K562 (cell line): ENCODE results near the gene ZNRF3. TPM values are rescaled to one million over a fixed set of nuclear protein-coding genes. Genes with fewer than 3 reads are reported as not detected.

ENCODE experiments used
- ATAC-seq: fragments of 200-7000 bp; cut with Tn5 transposase; 3 replicates; pipeline ENCODE4 v1.9.1; 2020; ENCODE audit warnings: moderate library complexity
- BruUV-seq: library from RNA; stranded (reverse); fragments of 400-500 nt; replicated peaks from 2 replicates; lab custom pipeline; 2021; lab: Mats Ljungman, UMichigan
- CTCF ChIA-PET: fragments of 300-600 bp; formaldehyde crosslinking; extraction: SDS; loops from one replicate; lab custom pipeline; 2021; ENCODE audit warnings: low intra/inter-chr PET ratio; lab: Yijun Ruan, JAX
- POLR2A ChIA-PET: fragments of 300-600, 350-650 bp; sonication (Branson Sonifier 250); formaldehyde crosslinking; extraction: SDS; loops from one replicate; lab custom pipeline; 2021; ENCODE audit warnings: antibody characterized with exemption, inconsistent platforms; lab: Yijun Ruan, JAX
- DNase-seq, 4 experiments: peaks; one replicate each; pipeline versions ENCODE4 v3.0.0 to v3.0.0-alpha.2; 2011 to 2018; ENCODE audit warnings: low spot score in 3 of 4, mixed read lengths in 3 of 4; ENCODE audit errors: extremely low read depth in 1 of 4
- FAIRE-seq: peaks from 2 replicates; lab custom pipeline; 2011; peaks lifted over from hg19 to GRCh38; lab: Jason Lieb, UNC
- H2AFZ ChIP-seq: 2 replicates; pipeline ENCODE4 v1.6.0; 2011; ENCODE audit warnings: low read depth, low read length, control low read depth, inconsistent platforms
- H3K27ac ChIP-seq: fragments of 200-600 bp; 3 replicates; pipeline ENCODE4 v1.8.0; 2011; ENCODE audit warnings: low read depth, mild to moderate bottlenecking, control low read depth, inconsistent platforms, low read length, moderate library complexity, mixed read lengths; ENCODE audit errors: extremely low read depth
- H3K27me3 ChIP-seq, 2 experiments: fragments of 300-600 bp in 1 of 2; 2 replicates in 1 of 2; 3 replicates in 1 of 2; pipeline versions ENCODE4 v1.6.0 to v1.8.0; 2011; ENCODE audit warnings: inconsistent platforms in 2 of 2, low read length in 2 of 2, mild to moderate bottlenecking in 1 of 2, mixed read lengths in 1 of 2, moderate library complexity in 1 of 2; ENCODE audit not compliant: control insufficient read depth in 2 of 2, insufficient read depth in 2 of 2
- H3K36me3 ChIP-seq: fragments of 300-600 bp; 3 replicates; pipeline ENCODE4 v1.8.0; 2011; ENCODE audit warnings: mild to moderate bottlenecking, low read length, inconsistent platforms; ENCODE audit not compliant: control insufficient read depth, insufficient read depth
- H3K4me1 ChIP-seq, 2 experiments: fragments of 200-600 bp in 1 of 2; replicated peaks in 1 of 2; 2 replicates in 1 of 2; 3 replicates in 1 of 2; pipeline versions ENCODE4 v1.5.1 to v1.8.0; 2011; ENCODE audit warnings: inconsistent platforms in 2 of 2, low read length in 2 of 2, mild to moderate bottlenecking in 1 of 2, mixed read lengths in 1 of 2, moderate library complexity in 1 of 2; ENCODE audit not compliant: control insufficient read depth in 2 of 2, insufficient read depth in 2 of 2
- H3K4me2 ChIP-seq: 2 replicates; pipeline ENCODE4 v1.6.1; 2011; ENCODE audit warnings: low read length, control low read depth, inconsistent platforms, mixed read lengths; ENCODE audit not compliant: insufficient read depth
- H3K4me3 ChIP-seq: fragments of 200-600 bp; sonication (generic), shearing (Covaris generic); 2 replicates; pipeline ENCODE4 v1.5.1; 2016; ENCODE audit warnings: control low read depth, inconsistent platforms
- H3K79me2 ChIP-seq: fragments of 200-600 bp; 3 replicates; pipeline ENCODE4 v1.8.0; 2011; ENCODE audit warnings: low read length, inconsistent platforms; ENCODE audit not compliant: control insufficient read depth, insufficient read depth
- H3K9ac ChIP-seq, 2 experiments: 2 replicates each; pipeline versions ENCODE4 v1.6.0 to v1.6.1; 2011; ENCODE audit warnings: low read depth in 2 of 2, low read length in 2 of 2, control low read depth in 1 of 2, inconsistent platforms in 1 of 2, mild to moderate bottlenecking in 1 of 2, mixed read lengths in 1 of 2; ENCODE audit not compliant: insufficient read depth in 1 of 2
- H3K9me1 ChIP-seq: one replicate; pipeline ENCODE4 v1.6.0; 2011; ENCODE audit warnings: inconsistent platforms, mild to moderate bottlenecking, low read length, moderate library complexity; ENCODE audit not compliant: control insufficient read depth, insufficient read depth
- H3K9me3 ChIP-seq: replicated peaks from 2 replicates; pipeline ENCODE4 v1.5.1; 2011; ENCODE audit warnings: low read depth, low read length, inconsistent platforms; ENCODE audit not compliant: control insufficient read depth, insufficient read depth
- H4K20me1 ChIP-seq: replicated peaks from 2 replicates; pipeline ENCODE4 v1.6.1; 2011; ENCODE audit warnings: low read length, inconsistent platforms, mixed read lengths; ENCODE audit not compliant: control insufficient read depth, insufficient read depth
- EGR1 ChIP-seq: fragments of 450-650 bp; conservative IDR thresholded peaks from 2 replicates; pipeline ENCODE4 v1.6.1; 2017; ENCODE audit warnings: mild to moderate bottlenecking
- HDAC2 ChIP-seq: fragments of 450-650 bp; IDR thresholded peaks from 2 replicates; pipeline ENCODE4 v1.6.1; 2016; ENCODE audit warnings: mild to moderate bottlenecking
- MYC ChIP-seq, 2 experiments: fragments of 250-450 bp in 1 of 2; sonication (Bioruptor Pico) in 1 of 2; IDR thresholded peaks; 2 replicates each; pipeline versions ENCODE4 v1.5.1 to v1.6.1; 2012 to 2021; ENCODE audit warnings: low read depth in 2 of 2, borderline replicate concordance in 1 of 2, improper control_type of control experiment in 1 of 2, low read length in 1 of 2, mild to moderate bottlenecking in 1 of 2, moderate library complexity in 1 of 2
- PCBP1 ChIP-seq: fragments of 200-400 bp; formaldehyde crosslinking; IDR thresholded peaks from 2 replicates; pipeline ENCODE4 v1.6.1; 2018; ENCODE audit warnings: mild to moderate bottlenecking, low read depth, low read length; ENCODE audit not compliant: poor library complexity, severe bottlenecking
- PHF8 ChIP-seq: fragments of 200-600 bp; sonication (generic); IDR thresholded peaks from 2 replicates; pipeline ENCODE4 v1.6.1; 2012; ENCODE audit warnings: mixed run types, mild to moderate bottlenecking, inconsistent platforms, low read length, moderate library complexity, borderline replicate concordance
- PHTF2 ChIP-seq: fragments of 250-450 bp; sonication (Bioruptor Pico); IDR thresholded peaks from 2 replicates; pipeline ENCODE4 v1.5.0; 2021; ENCODE audit warnings: mild to moderate bottlenecking
- SRSF1 ChIP-seq: fragments of 200-400 bp; formaldehyde crosslinking; IDR thresholded peaks from 2 replicates; pipeline ENCODE4 v1.6.1; 2017; ENCODE audit warnings: mild to moderate bottlenecking, low read depth, low read length, moderate library complexity
- ZNF184 ChIP-seq: sonication (generic); formaldehyde crosslinking; IDR thresholded peaks from 2 replicates; pipeline ENCODE4 v1.5.0; 2020; ENCODE audit warnings: missing genetic modification reagents
- ZNF507 ChIP-seq: conservative IDR thresholded peaks from 2 replicates; pipeline ENCODE4 v1.6.1; 2017; ENCODE audit warnings: missing genetic modification characterization, missing compliant biosample characterization
- WGBS: fragments of 100-300 bp; shearing (Covaris generic); methylation state at CpG from one replicate; pipeline ENCODE4 v1.1.6; 2016; ENCODE audit warnings: low coverage, mixed read lengths; ENCODE audit not compliant: insufficient coverage; ENCODE audit errors: missing lambda C conversion rate; 5-methylcytosine and 5-hydroxymethylcytosine counted together
- in situ Hi-C: fragments of 300-500 bp; cut with MboI; formaldehyde crosslinking; loops from 4 replicates; pipeline ENCODE4 v1.15.0; 2018; ENCODE audit warnings: inconsistent platforms, mixed read lengths
- intact Hi-C: fragments of 100-400 bp; cut with micrococcal nuclease; formaldehyde crosslinking; loops from 2 replicates; pipeline ENCODE4 v1.14.2; 2022
- polyA plus RNA-seq, 8 experiments: library from polyadenylated mRNA; depleted of rRNA in 4 of 8; stranded (reverse) in 5 of 8; unstranded in 3 of 8; fragments of >200 nt; fragmentation: Nextera tagmentation in 2 of 8; fragmentation: Illumina TruSeq in 1 of 8; extraction: Ambion mirVana in 2 of 8; extraction: Trizol in 1 of 8; gene quantifications; 2 replicates each; pipeline versions ENCODE4 v1.2.1 to v1.2.3, GENCODE V29; 2011 to 2014; ENCODE audit warnings: inconsistent platforms in 1 of 8, missing spikeins in 1 of 8
- total RNA-seq, 7 experiments: library from RNA; depleted of rRNA in 6 of 7; stranded (reverse); fragments of >200 nt in 6 of 7; fragmentation: Illumina TruSeq in 2 of 7; extraction: Trizol in 2 of 7; gene quantifications; 2 replicates each; pipeline versions ENCODE4 v1.2.1 to v1.2.3, GENCODE V29; 2011 to 2021; ENCODE audit warnings: low replicate concordance in 1 of 7
- TF ChIP-seq, protein P1 (sequence below): sonication (generic); formaldehyde crosslinking; IDR thresholded peaks from 2 replicates; pipeline ENCODE4 v1.8.1; 2023; ENCODE audit warnings: mild to moderate bottlenecking, missing genetic modification reagents
- TF ChIP-seq, protein P2 (sequence below): sonication (generic); formaldehyde crosslinking; IDR thresholded peaks from 2 replicates; pipeline ENCODE4 v1.8.0; 2023; ENCODE audit warnings: mild to moderate bottlenecking, missing genetic modification reagents
- TF ChIP-seq, protein P3 (sequence below): fragments of 250-450 bp; sonication (Bioruptor Pico); IDR thresholded peaks from 2 replicates; pipeline ENCODE4 v1.5.0; 2020; ENCODE audit warnings: mild to moderate bottlenecking
- TF ChIP-seq, protein P4 (sequence below): fragments of 250-450 bp; sonication (Bioruptor Pico); IDR thresholded peaks from 2 replicates; pipeline ENCODE4 v1.8.0; 2021; ENCODE audit warnings: borderline replicate concordance, mild to moderate bottlenecking, moderate library complexity; ENCODE audit not compliant: poor library complexity, severe bottlenecking

ZNRF3 gene
- total and polyA plus RNA-seq, 9 of the 15 experiments (the other 6 are each of a cell fraction or from before 2014, with no cell fraction given) = 0.41 to 5.9 (median 1.7) TPM

DNA sequence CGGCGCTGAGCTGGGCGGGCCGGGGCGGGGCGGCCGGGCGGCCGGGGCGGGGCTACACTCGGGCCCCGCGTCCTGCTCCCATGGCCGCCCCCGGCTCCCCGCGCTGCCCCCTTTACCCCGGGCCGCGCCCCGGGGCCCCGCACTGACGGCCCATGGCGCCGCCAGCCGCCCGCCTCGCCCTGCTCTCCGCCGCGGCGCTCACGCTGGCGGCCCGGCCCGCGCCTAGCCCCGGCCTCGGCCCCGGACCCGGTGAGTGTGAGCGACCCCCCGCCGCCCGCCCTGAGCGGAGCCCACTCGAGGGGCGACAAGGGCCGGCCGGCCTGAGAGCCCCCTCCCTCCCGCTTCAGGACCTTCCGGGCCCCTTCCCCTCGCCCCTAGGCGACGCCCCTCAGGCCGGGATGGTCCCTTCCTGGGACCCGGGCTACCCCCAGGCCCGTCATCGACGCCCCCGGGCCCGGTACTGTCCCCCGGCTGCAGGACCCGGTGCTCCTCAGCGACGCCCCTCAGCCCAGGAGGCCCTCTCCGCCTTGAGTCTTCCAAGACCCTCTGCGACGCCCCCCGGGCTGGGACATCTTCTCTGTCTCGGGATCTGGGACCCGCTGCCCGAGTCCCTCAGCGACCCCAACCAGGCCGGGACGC lies 189.7 kb downstream of the ZNRF3 start, which contains the start of gene KREMEN1 (continued):
- TF ChIP-seq HDAC2 = no peak
- peak; percentile 48; the same call in 1 of the 2 replicates for TF ChIP-seq PHF8
- TF ChIP-seq PCBP1 = peak; percentile 27

DNA sequence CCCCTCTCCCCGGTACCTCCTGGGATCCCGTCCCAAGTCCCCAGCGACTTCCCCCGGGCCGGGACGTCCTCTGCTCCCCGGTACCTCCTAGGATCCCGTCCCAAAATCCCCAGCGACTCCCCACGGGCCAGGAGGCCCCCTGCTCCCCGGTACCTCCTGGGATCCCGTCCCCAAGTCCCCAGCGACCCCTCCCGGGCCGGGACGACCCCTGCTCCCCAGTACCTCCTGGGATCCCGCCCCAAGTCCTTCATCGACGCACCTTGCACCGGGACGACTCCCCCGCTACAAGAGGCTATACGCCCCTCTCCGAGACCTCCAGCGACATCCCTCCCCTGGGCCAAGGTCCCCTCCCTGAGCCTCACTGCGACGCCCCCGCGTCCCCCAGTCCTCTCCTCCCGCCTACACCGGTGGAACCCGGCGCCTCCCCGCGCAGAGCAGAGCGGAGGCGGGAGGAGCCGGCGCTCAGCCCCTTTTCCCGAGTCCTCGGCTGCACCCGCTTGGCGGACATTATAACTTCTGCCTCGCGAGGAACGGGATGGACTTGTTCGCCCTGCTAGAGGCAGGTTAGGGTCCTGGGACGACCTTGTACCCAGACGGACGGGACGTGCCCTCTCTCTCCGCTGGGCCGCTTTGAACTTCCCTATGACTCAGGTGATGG lies 190.4 kb downstream of the ZNRF3 start:
- Histone ChIP-seq H3K36me3 (no peaks in the 10 kb centered on the region), H3K9me1 (no peaks in the 10 kb centered on the region), H3K4me2 (peak overlapping the region; percentile 53), H3K9ac (peak overlapping the region in 1 of 2 experiments; percentile 91; a peak in 1 of 4 replicates), H3K4me3 (peak overlapping the region; percentile 51; the same call in 1 of the 2 replicates), H3K9me3 (no peaks in the 10 kb centered on the region), H4K20me1 (no peaks in the 10 kb centered on the region), H3K27me3 (no peaks in the 10 kb centered on the region), H3K79me2 (no peaks in the 10 kb centered on the region), H3K4me1 (peaks cover 10 to 36% of the 10 kb centered on the region in 2 experiments; a peak in 4 of 5 replicates), H3K27ac (no peak overlapping the region), H2AFZ (no peak overlapping the region)
- 86% methylated on average over 10 of the region's 53 CpGs for WGBS
- no peak for ATAC-seq
- no TSS peak for BruUV-seq
- FAIRE-seq = no peak
- POLR2A ChIA-PET = interaction anchor here (0.6 kb wide), 1 partner anchor 47 kb away, joined by 3 read pairs; no protein-coding TSS in a partner anchor
- intact Hi-C loops = no loop called here
- CTCF ChIA-PET = no interaction called here
- peak in 2 of 4 experiments; percentile 43 to 46 for DNase-seq
- in situ Hi-C loops = no loop called here
- TF ChIP-seq ZNF184 (no peak), MYC (IDR thresholded peaks at IDR 0.05; ENCODE audit: low read depth, low read length) (no peak), MYC (CRISPR knock-in tag; IDR thresholded peaks at IDR 0.05; ENCODE audit: borderline replicate concordance, low read depth) (no peak), SRSF1 (no peak), ZNF507 (tag) (no peak), PHTF2 (CRISPR knock-in tag) (no peak), EGR1 (peak; percentile 47)
- TF ChIP-seq, protein P1, sequence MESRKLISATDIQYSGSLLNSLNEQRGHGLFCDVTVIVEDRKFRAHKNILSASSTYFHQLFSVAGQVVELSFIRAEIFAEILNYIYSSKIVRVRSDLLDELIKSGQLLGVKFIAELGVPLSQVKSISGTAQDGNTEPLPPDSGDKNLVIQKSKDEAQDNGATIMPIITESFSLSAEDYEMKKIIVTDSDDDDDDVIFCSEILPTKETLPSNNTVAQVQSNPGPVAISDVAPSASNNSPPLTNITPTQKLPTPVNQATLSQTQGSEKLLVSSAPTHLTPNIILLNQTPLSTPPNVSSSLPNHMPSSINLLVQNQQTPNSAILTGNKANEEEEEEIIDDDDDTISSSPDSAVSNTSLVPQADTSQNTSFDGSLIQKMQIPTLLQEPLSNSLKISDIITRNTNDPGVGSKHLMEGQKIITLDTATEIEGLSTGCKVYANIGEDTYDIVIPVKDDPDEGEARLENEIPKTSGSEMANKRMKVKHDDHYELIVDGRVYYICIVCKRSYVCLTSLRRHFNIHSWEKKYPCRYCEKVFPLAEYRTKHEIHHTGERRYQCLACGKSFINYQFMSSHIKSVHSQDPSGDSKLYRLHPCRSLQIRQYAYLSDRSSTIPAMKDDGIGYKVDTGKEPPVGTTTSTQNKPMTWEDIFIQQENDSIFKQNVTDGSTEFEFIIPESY (CRISPR knock-in tag) = peak; percentile 92
- TF ChIP-seq, protein P2, sequence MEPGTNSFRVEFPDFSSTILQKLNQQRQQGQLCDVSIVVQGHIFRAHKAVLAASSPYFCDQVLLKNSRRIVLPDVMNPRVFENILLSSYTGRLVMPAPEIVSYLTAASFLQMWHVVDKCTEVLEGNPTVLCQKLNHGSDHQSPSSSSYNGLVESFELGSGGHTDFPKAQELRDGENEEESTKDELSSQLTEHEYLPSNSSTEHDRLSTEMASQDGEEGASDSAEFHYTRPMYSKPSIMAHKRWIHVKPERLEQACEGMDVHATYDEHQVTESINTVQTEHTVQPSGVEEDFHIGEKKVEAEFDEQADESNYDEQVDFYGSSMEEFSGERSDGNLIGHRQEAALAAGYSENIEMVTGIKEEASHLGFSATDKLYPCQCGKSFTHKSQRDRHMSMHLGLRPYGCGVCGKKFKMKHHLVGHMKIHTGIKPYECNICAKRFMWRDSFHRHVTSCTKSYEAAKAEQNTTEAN (CRISPR knock-in tag) = no peak
- TF ChIP-seq, protein P3, sequence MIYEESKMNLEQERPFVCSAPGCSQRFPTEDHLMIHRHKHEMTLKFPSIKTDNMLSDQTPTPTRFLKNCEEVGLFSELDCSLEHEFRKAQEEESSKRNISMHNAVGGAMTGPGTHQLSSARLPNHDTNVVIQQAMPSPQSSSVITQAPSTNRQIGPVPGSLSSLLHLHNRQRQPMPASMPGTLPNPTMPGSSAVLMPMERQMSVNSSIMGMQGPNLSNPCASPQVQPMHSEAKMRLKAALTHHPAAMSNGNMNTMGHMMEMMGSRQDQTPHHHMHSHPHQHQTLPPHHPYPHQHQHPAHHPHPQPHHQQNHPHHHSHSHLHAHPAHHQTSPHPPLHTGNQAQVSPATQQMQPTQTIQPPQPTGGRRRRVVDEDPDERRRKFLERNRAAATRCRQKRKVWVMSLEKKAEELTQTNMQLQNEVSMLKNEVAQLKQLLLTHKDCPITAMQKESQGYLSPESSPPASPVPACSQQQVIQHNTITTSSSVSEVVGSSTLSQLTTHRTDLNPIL (CRISPR knock-in tag) = no peak
- TF ChIP-seq, protein P4, sequence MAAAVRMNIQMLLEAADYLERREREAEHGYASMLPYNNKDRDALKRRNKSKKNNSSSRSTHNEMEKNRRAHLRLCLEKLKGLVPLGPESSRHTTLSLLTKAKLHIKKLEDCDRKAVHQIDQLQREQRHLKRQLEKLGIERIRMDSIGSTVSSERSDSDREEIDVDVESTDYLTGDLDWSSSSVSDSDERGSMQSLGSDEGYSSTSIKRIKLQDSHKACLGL = no peak
